HEK293 (cell line): ENCODE measurements around the gene VWA5A.

Experiments
- CTCF ChIP-seq: fragments of 450-650 bp; formaldehyde crosslinking; IDR thresholded peaks from 2 replicates; pipeline ENCODE4 v1.5.1; 2016; ENCODE audit warnings: missing biosample characterization, missing genetic modification characterization
- PATZ1 ChIP-seq: fragments of 450-650 bp; formaldehyde crosslinking; IDR thresholded peaks from 2 replicates; pipeline ENCODE4 v1.5.1; 2016; ENCODE audit warnings: missing biosample characterization, missing genetic modification characterization
- PRDM1 ChIP-seq: fragments of 450-650 bp; formaldehyde crosslinking; IDR thresholded peaks from 2 replicates; pipeline ENCODE4; 2016; ENCODE audit warnings: missing biosample characterization, missing genetic modification characterization
- REST ChIP-seq: fragments of 450-650 bp; formaldehyde crosslinking; IDR thresholded peaks from 2 replicates; pipeline ENCODE4 v1.5.1; 2016; ENCODE audit warnings: missing biosample characterization, missing genetic modification characterization
- ZBTB7A ChIP-seq: fragments of 450-650 bp; formaldehyde crosslinking; IDR thresholded peaks from 2 replicates; pipeline ENCODE4 v1.5.1; 2016; ENCODE audit warnings: low read depth, missing biosample characterization, missing genetic modification characterization
- ZNF138 ChIP-seq: fragments of 450-650 bp; formaldehyde crosslinking; IDR thresholded peaks from 2 replicates; pipeline ENCODE4 v1.5.1; 2016; ENCODE audit warnings: missing biosample characterization, missing genetic modification characterization, borderline replicate concordance
- ZNF274 ChIP-seq, 2 experiments: fragments of 200-500 bp in 1 of 2; fragments of 450-650 bp in 1 of 2; sonication (Bioruptor generic) in 1 of 2; formaldehyde crosslinking in 1 of 2; IDR thresholded peaks; 2 replicates each; pipeline versions ENCODE4 v1.5.1 to v1.6.1; 2014 to 2016; ENCODE audit warnings: borderline replicate concordance in 1 of 2, inconsistent platforms in 1 of 2, low read length in 1 of 2, missing biosample characterization in 1 of 2, missing genetic modification characterization in 1 of 2
- ZNF555 ChIP-seq: fragments of 450-650 bp; formaldehyde crosslinking; conservative IDR thresholded peaks from 2 replicates; pipeline ENCODE4 v1.5.1; 2017; ENCODE audit warnings: missing biosample characterization, mild to moderate bottlenecking, missing genetic modification characterization, inconsistent platforms

GRCh38 chr11:124082371-124082770 lies 32.9 kb upstream of the VWA5A start:
- TF ChIP-seq ZNF555 (tag by site-specific recombination) (no peak), ZBTB7A (tag by site-specific recombination) (no peak), CTCF (tag by site-specific recombination) (no peak), ZNF138 (tag by site-specific recombination) (no peak), PRDM1 (tag by site-specific recombination) (no peak), ZNF274 (IDR thresholded peaks at IDR 0.05; ENCODE audit: low read length) (no peak), ZNF274 (tag by site-specific recombination; IDR thresholded peaks at IDR 0.05; ENCODE audit: borderline replicate concordance) (no peak), PATZ1 (tag by site-specific recombination) (no peak), REST (tag by site-specific recombination) (no peak)
